Heart left ventricle (tissue), 16 donors: ENCODE data around the gene SNRPB. TPM values are rescaled to one million over a fixed set of nuclear protein-coding genes. Genes with fewer than 3 reads are reported as not detected.

Experiments
- ATAC-seq, 4 donors: fragments of 200-7000 bp; cut with Tn5 transposase; one replicate each; pipeline ENCODE4 v1.9.1; 2020 to 2022; ENCODE audit warnings: moderate library complexity in 4 of 4, mild to moderate bottlenecking in 3 of 4, moderate number of reproducible peaks in 1 of 4
- DNase-seq, 5 donors: peaks; one replicate each; pipeline ENCODE4 v3.0.0-alpha.2; 2020
- H3K27ac ChIP-seq, 12 donors: fragments of 200-600 bp; sonication (generic) in 4 of 12; one replicate each; pipeline versions ENCODE4 v1.5.0 to v1.8.0; 2016 to 2022; ENCODE audit warnings: mild to moderate bottlenecking in 2 of 12
- H3K27me3 ChIP-seq, 9 donors: fragments of 200-600 bp; sonication (generic) in 2 of 9; one replicate each; pipeline versions ENCODE4 v1.5.1 to v1.8.0; 2016 to 2022; ENCODE audit warnings: mild to moderate bottlenecking in 3 of 9
- H3K36me3 ChIP-seq, 9 donors: fragments of 200-600 bp; sonication (generic) in 2 of 9; one replicate each; pipeline versions ENCODE4 v1.5.0 to v1.8.0; 2018 to 2022; ENCODE audit warnings: mild to moderate bottlenecking in 2 of 9
- H3K4me1 ChIP-seq, 12 donors: fragments of 200-600 bp; sonication (generic) in 4 of 12; one replicate each; pipeline versions ENCODE4 v1.5.0 to v1.8.0; 2016 to 2022; ENCODE audit warnings: mild to moderate bottlenecking in 3 of 12
- H3K4me3 ChIP-seq, 12 donors: fragments of 200-600 bp; sonication (generic) in 4 of 12; one replicate each; pipeline versions ENCODE4 v1.5.0 to v1.8.0; 2017 to 2022; ENCODE audit warnings: mild to moderate bottlenecking in 9 of 12, moderate library complexity in 4 of 12
- H3K9me3 ChIP-seq, 12 donors: fragments of 200-600 bp; sonication (generic) in 4 of 12; one replicate each; pipeline versions ENCODE4 v1.5.0 to v1.8.0; 2016 to 2022; ENCODE audit warnings: mild to moderate bottlenecking in 1 of 12
- CTCF ChIP-seq, 12 donors: fragments of 200-600 bp; sonication (generic) in 4 of 12; IDR thresholded peaks; one replicate each; pipeline versions ENCODE4 v1.5.0 to v1.8.0; 2018 to 2022; ENCODE audit warnings: antibody characterized with exemption in 12 of 12, mild to moderate bottlenecking in 5 of 12
- POLR2A ChIP-seq, 2 donors: fragments of 450-650 bp; IDR thresholded peaks; one replicate each; pipeline ENCODE4 v1.6.1; 2017; ENCODE audit warnings: antibody characterized with exemption in 2 of 2, mild to moderate bottlenecking in 2 of 2, moderate library complexity in 2 of 2
- WGBS, 4 donors: extraction: QIAGEN DNeasy Blood & Tissue Kit in 2 of 4; methylation state at CpG; one replicate each; pipeline versions ENCODE4 v1.1.5 to v1.1.7; 2013 to 2018; 5-methylcytosine and 5-hydroxymethylcytosine counted together
- intact Hi-C, 10 donors: fragments of 100-400 bp; cut with DNase I; formaldehyde crosslinking; loops; one replicate each; pipeline versions ENCODE4 v1.11.1 to v1.14.2; 2022
- polyA plus RNA-seq, 2 donors: library from polyadenylated mRNA; stranded (reverse); fragments of 200-250 nt; gene quantifications; one replicate each; pipeline ENCODE4 v1.2.3, GENCODE V29; 2013
- total RNA-seq, 9 donors: library from RNA; depleted of rRNA in 2 of 9; stranded (reverse); fragments of >200 nt in 2 of 9; fragmentation: NEBNext Ultra II Directional in 3 of 9; extraction: Animal tissue kit (Norgen Biotek cat#: 25700) in 3 of 9; gene quantifications; one replicate each; pipeline versions ENCODE4 v1.1.0 to v1.2.4, GENCODE V29; 2016 to 2023
- donor health status: ischemic (EF 13 %, LVEDD 7.1; RV severe dilation, severe dysfunction).
- donor health status: healthy with polysubstance abuse.
- donor health status: DM: no; HTN: yes; CAD: no.
- donor health status: DM: no; HTN: no; CAD: no.
- donor health status: ischemic (EF 25% LVEDD 6.9; RV normal size, moderate dysfunction).
- donor health status: ischemic (EF 25% LVEDD 5.7; RV mildly dilated, moderate dysfunction).
- donor health status: healthy.
- donor health status: DM: yes; HTN: yes; CAD: no.
- donor health status: ischemic (EF 35%, LVEDD 5.7; RV mildly dilated, moderate dysfunction).
- donor health status: nonischemic (EF 11% LVEDD 7.7; RV severe dilation, severe dysfunction).
- donor health status: DM: yes; HTN: yes; CAD: no.
- donor health status: PGD.
- donor health status: ischemic (EF 29% LVEDD 5.4; RV normal size, mild dysfunction).
- donor health status: nonischemic (EF 23%, LVEDD 6.1; RV moderate dilation, normal function).

The SNRPB gene
- total and polyA plus RNA-seq, 11 donors = 36.8 to 290 (median 77.4) TPM

- intact Hi-C loops = loop anchor here in 7 of 10 donors (2.0 to 10.0 kb wide), 4 partner anchors 249 to 691 kb away; no protein-coding TSS in a partner anchor
- 66 to 77% (median 75%) methylated on average over 2 of the region's 2 CpGs for WGBS, 4 donors
Measured at GRCh38 chr20:2455771-2456497, 14.7 kb downstream of the SNRPB start.

GRCh38 chr20:2453792-2454191 is 16.8 kb downstream of the SNRPB start:
- Histone ChIP-seq H3K36me3 (peaks cover 0 to 8% (median under 1%) of the 10 kb centered on the region in 9 donors), H3K9me3 (no peaks in the 10 kb centered on the region), H3K27me3 (no peaks in the 10 kb centered on the region), H3K4me3 (no peak overlapping the region), H3K4me1 (peaks cover 0 to 5% (median 0%) of the 10 kb centered on the region in 12 donors), H3K27ac (no peak overlapping the region)
- intact Hi-C loops = loop anchor here (2.0 to 10.0 kb wide), 9 partner anchors 246 to 691 kb away; no protein-coding TSS in a partner anchor
- TF ChIP-seq POLR2A (IDR thresholded peaks at IDR 0.05) (no peak), CTCF (IDR thresholded peaks at IDR 0.05) (no peak)
- 80 to 86% (median 85%) methylated on average over 3 of the region's 3 CpGs for WGBS, 4 donors
- ATAC-seq (no peak), DNase-seq (no peak)

More at GRCh38 chr20:2455771-2456497, 14.7 kb downstream of the SNRPB start:
- no peak for TF ChIP-seq POLR2A (IDR thresholded peaks at IDR 0.05)
- Histone ChIP-seq H3K4me1 (peaks cover 0 to 5% (median 0%) of the 10 kb centered on the region in 12 donors), H3K27me3 (no peaks in the 10 kb centered on the region), H3K9me3 (no peaks in the 10 kb centered on the region), H3K27ac (no peak overlapping the region), H3K4me3 (no peak overlapping the region), H3K36me3 (peaks cover 0 to 29% (median 22%) of the 10 kb centered on the region in 9 donors)
- ATAC-seq (no peak), DNase-seq (no peak)

DNA sequence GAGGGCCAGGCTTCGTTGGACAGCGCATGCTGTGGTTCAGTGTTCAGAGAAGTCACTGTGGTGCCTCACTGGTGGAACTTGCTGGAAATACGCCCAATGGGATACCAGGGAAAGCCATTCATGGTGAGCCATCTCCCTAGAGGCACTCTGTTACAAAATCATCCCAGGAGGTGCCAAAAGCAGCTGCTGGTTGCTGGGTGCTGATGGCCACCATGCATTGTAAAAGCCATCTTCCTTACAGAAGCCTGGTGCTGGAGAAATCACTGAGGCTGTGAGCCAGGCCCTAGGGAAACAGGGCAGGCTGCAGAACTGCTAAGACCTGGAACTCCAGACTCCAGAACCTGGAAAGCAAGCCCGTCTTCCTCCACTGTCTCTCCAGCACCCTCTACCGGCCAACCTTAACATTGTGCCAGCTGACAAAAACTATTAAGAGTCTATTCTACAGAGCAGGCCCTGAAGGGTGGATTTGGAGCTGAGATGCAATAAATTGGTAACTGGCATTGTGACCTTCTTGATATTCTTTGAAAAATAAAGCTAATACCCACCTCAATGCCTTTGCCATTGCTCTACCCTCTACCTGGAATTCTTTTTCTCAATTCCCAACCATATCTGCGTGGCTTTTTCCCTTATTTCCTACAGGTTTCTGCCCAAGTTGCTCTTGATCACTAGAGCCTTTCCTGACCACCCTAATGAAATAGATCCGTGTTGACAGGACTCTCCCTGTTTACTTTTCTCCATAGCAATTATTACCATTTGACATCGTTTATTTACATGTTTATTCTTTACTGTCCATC is 18.5 kb downstream of the SNRPB start:
- no peak for TF ChIP-seq POLR2A (IDR thresholded peaks at IDR 0.05)
- peak; percentile 70 to 92 (median 80) for TF ChIP-seq CTCF (IDR thresholded peaks at IDR 0.05)
- Histone ChIP-seq H3K27me3 (no peaks in the 10 kb centered on the region), H3K36me3 (no peaks in the 10 kb centered on the region), H3K4me1 (peaks cover 0 to 5% (median 0%) of the 10 kb centered on the region in 12 donors), H3K27ac (no peak overlapping the region), H3K9me3 (peaks cover 0 to under 1% (median 0%) of the 10 kb centered on the region in 12 donors), H3K4me3 (no peak overlapping the region)
- intact Hi-C loops = loop anchor here (2.0 to 10.0 kb wide), 10 partner anchors 241 to 690 kb away; no protein-coding TSS in a partner anchor
- DNase-seq (peak; percentile 63 to 70 (median 67)), ATAC-seq (peak in 3 of 4 donors; percentile 65 to 82 (median 78))
- 54 to 58% (median 56%) methylated on average over 8 of the region's 8 CpGs for WGBS, 4 donors

- Histone ChIP-seq H3K27ac (no peak overlapping the region), H3K27me3 (no peaks in the 10 kb centered on the region), H3K4me3 (no peak overlapping the region), H3K9me3 (peaks cover 0 to 8% (median 0%) of the 10 kb centered on the region in 12 donors), H3K4me1 (peaks cover 0 to 5% (median 0%) of the 10 kb centered on the region in 12 donors), H3K36me3 (no peaks in the 10 kb centered on the region)
- TF ChIP-seq POLR2A (IDR thresholded peaks at IDR 0.05) (no peak), CTCF (IDR thresholded peaks at IDR 0.05) (no peak)
- intact Hi-C loops = loop anchor here (2.0 to 10.0 kb wide), 8 partner anchors 241 to 689 kb away; no protein-coding TSS in a partner anchor
- DNase-seq = no peak
- no peak for ATAC-seq
- 86 to 90% (median 88%) methylated on average over 5 of the region's 5 CpGs for WGBS, 4 donors
Measured at GRCh38 chr20:2451422-2451821, 19.2 kb downstream of the SNRPB start.
